Measurements from ENCODE around the gene USP31. TPM values are rescaled to one million over a fixed set of nuclear protein-coding genes. Genes with fewer than 3 reads are reported as not detected.
"Not testable (repeated sequence)": the region's sequence is repeated elsewhere in the genome, so short reads cannot be mapped to it uniquely, and the experiment has no call there.

The USP31 gene
- total and polyA plus RNA-seq, 8 donors: 1.7 to 18.5 (median 5.8) TPM

DNA sequence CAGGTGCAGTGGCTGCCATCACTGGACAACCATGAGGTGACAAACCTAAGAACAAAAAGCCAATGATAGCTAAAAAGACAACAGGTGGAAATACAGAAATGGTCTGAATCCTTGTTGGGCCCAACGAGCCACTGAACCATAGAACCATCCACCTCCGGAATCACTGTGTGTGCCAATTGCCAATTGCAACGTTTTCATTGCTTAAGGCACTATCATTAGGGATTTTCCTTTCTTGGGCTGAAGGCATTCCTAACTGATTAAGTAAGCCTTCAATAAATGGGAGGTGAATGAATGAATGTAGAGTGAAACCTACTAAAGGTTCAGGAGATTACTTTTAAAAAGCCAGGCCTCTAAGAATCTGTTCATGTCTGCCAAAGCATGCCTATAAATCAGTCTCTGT lies 3.6 kb downstream of the USP31 start:
- Histone ChIP-seq H3K27ac (peak overlapping the region in 2 of 5 donors; percentile 30 to 46), H3K27me3 (no peaks in the 10 kb centered on the region), H3K4me3 (no peak overlapping the region), H3K4me1 (peaks cover 16 to 76% (median 46%) of the 10 kb centered on the region in 4 donors), H3K36me3 (no peaks in the 10 kb centered on the region), H3K9me3 (no peaks in the 10 kb centered on the region)
- TF ChIP-seq POLR2AphosphoS5 (IDR thresholded peaks at IDR 0.05): no peak
- TF ChIP-seq EP300 (IDR thresholded peaks at IDR 0.05): no peak
- no peak for TF ChIP-seq CTCF (IDR thresholded peaks at IDR 0.05)
- no peak for TF ChIP-seq POLR2A (IDR thresholded peaks at IDR 0.05)
- DNase-seq: no peak
- intact Hi-C loops (cut with DNase I; ENCODE audit: low total_unique reads): no loop called here
- WGBS, 5 donors: 51 to 70% (median 62%) methylated on average over 3 of the region's 3 CpGs

GRCh38 chr16:23145186-23145585 lies 4.1 kb downstream of the USP31 start:
- no peak for DNase-seq
- Histone ChIP-seq H3K36me3 (no peaks in the 10 kb centered on the region), H3K27me3 (no peaks in the 10 kb centered on the region), H3K27ac (peak overlapping the region in 2 of 5 donors; percentile 30 to 46), H3K4me3 (no peak overlapping the region), H3K9me3 (no peaks in the 10 kb centered on the region), H3K4me1 (peaks cover 16 to 76% (median 46%) of the 10 kb centered on the region in 4 donors)
- no peak for TF ChIP-seq POLR2AphosphoS5 (IDR thresholded peaks at IDR 0.05)
- no peak for TF ChIP-seq CTCF (IDR thresholded peaks at IDR 0.05)
- TF ChIP-seq POLR2A (IDR thresholded peaks at IDR 0.05): no peak
- no peak for TF ChIP-seq EP300 (IDR thresholded peaks at IDR 0.05)
- intact Hi-C loops (cut with DNase I; ENCODE audit: low total_unique reads): no loop called here
- WGBS, 5 donors: 72 to 86% (median 82%) methylated on average over 6 of the region's 6 CpGs

GRCh38 chr16:23144393-23144792 lies 4.9 kb downstream of the USP31 start:
- H3K36me3 ChIP-seq; H3K9me3 ChIP-seq; DNase-seq; H3K4me3 ChIP-seq; intact Hi-C loops (cut with DNase I; ENCODE audit: low total_unique reads); H3K27ac ChIP-seq; H3K27me3 ChIP-seq: not testable (repeated sequence)
- peaks cover 10 to 69% (median 41%) of the 10 kb centered on the region in 4 donors for H3K4me1 ChIP-seq
- WGBS, 5 donors: 93 to 99% (median 96%) methylated on average over 9 of the region's 9 CpGs

DNA sequence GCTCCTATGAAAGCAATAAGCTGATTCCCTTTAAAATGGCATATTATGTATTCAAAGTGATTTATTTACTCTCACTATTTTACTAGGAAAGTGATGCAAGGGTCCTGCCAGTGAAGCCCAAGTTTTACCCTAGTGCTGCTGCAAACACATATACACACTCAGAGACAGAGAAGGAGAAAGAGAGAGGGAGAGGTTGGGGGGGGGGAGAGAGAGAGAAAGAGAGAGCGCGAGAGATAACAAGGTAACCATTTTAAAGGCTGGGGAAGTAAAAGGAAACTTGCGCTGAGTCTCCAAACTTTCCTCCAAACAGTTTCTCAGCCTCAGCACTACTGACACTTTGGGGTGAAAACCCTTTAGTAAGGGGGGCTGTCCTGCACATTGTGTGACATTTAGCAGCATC lies 5.9 kb downstream of the USP31 start:
- H3K27ac ChIP-seq: no peak overlapping the region
- no peak for DNase-seq
- H3K27me3 ChIP-seq: no peaks in the 10 kb centered on the region
- TF ChIP-seq CTCF (IDR thresholded peaks at IDR 0.05): no peak
- no peak for TF ChIP-seq POLR2AphosphoS5 (IDR thresholded peaks at IDR 0.05)
- no peak for TF ChIP-seq POLR2A (IDR thresholded peaks at IDR 0.05)
- TF ChIP-seq EP300 (IDR thresholded peaks at IDR 0.05): no peak
- no peaks in the 10 kb centered on the region for H3K36me3 ChIP-seq
- intact Hi-C loops (cut with DNase I; ENCODE audit: low total_unique reads): no loop called here
- peaks cover 0 to 2% (median 0%) of the 10 kb centered on the region in 4 donors for H3K9me3 ChIP-seq
- no peak overlapping the region for H3K4me3 ChIP-seq
- 80 to 95% (median 86%) methylated on average over 3 of the region's 3 CpGs for WGBS, 5 donors
- peaks cover 8 to 67% (median 40%) of the 10 kb centered on the region in 4 donors for H3K4me1 ChIP-seq

- no peaks in the 10 kb centered on the region for H3K36me3 ChIP-seq
- no peak for TF ChIP-seq EP300 (IDR thresholded peaks at IDR 0.05)
- TF ChIP-seq POLR2AphosphoS5 (IDR thresholded peaks at IDR 0.05): peak in 1 of 3 donors; percentile 35
- H3K9me3 ChIP-seq: peaks cover 0 to 4% (median under 1%) of the 10 kb centered on the region in 4 donors
- peak overlapping the region in 3 of 5 donors; percentile 10 to 52 (median 49) for H3K27ac ChIP-seq
- H3K27me3 ChIP-seq: no peaks in the 10 kb centered on the region
- WGBS, 5 donors: 36 to 46% (median 41%) methylated on average over 7 of the region's 7 CpGs
- intact Hi-C loops (cut with DNase I; ENCODE audit: low total_unique reads): no loop called here
- peaks cover 3 to 55% (median 29%) of the 10 kb centered on the region in 4 donors for H3K4me1 ChIP-seq
- peak in 1 of 2 donors; percentile 46 for DNase-seq
- no peak overlapping the region for H3K4me3 ChIP-seq
Observed at GRCh38 chr16:23141959-23142740, 7.1 kb downstream of the USP31 start.
